PC-3 (cell line): ENCODE measurements around the gene DCHS2. TPM values are rescaled to one million over a fixed set of nuclear protein-coding genes. Genes with fewer than 3 reads are reported as not detected.

ENCODE experiments used
- ATAC-seq: fragments of 200-7000 bp; cut with Tn5 transposase; 2 replicates; pipeline ENCODE4 v1.9.1; 2020; ENCODE audit warnings: mild to moderate bottlenecking, moderate library complexity
- BruUV-seq: library from RNA; stranded (reverse); fragments of 400-500 nt; replicated peaks from 2 replicates; lab custom pipeline; 2021; lab: Mats Ljungman, UMichigan
- CTCF ChIA-PET: fragments of 300-600 bp; sonication (Branson Sonifier 250); formaldehyde crosslinking; loops from one replicate; lab custom pipeline; 2022; ENCODE audit warnings: antibody characterized with exemption; lab: Charles Lee
- POLR2A ChIA-PET: fragments of 300-600 bp; sonication (Branson Sonifier 250); formaldehyde crosslinking; loops from one replicate; lab custom pipeline; 2022; ENCODE audit warnings: antibody characterized with exemption; ENCODE audit not compliant: unreplicated experiment; lab: Charles Lee
- DNase-seq: peaks from one replicate; pipeline ENCODE4 v3.0.0-alpha.2; 2015
- H2AFZ ChIP-seq: fragments of 300-600 bp; sonication (generic); 2 replicates; pipeline ENCODE4 v1.6.0; 2016; ENCODE audit warnings: antibody characterized with exemption, low read length
- H3F3A ChIP-seq: fragments of 300-600 bp; sonication (generic); one replicate; pipeline ENCODE4 v1.6.0; 2017; ENCODE audit warnings: antibody characterized with exemption, low read length, control low read depth, mild to moderate bottlenecking; ENCODE audit not compliant: unreplicated experiment
- H3K27ac ChIP-seq: fragments of 300-600 bp; sonication (generic); 2 replicates; pipeline ENCODE4 v1.5.1; 2016; ENCODE audit warnings: mild to moderate bottlenecking, low read length
- H3K27me3 ChIP-seq: fragments of 300-600 bp; sonication (generic); 2 replicates; pipeline ENCODE4 v1.6.1; 2016; ENCODE audit warnings: low read length, mixed read lengths
- H3K36me3 ChIP-seq: fragments of 300-600 bp; sonication (generic); 2 replicates; pipeline ENCODE4 v1.6.1; 2016; ENCODE audit warnings: low read depth, mixed run types, low read length, mixed read lengths
- H3K4me1 ChIP-seq: fragments of 300-600 bp; sonication (generic); 2 replicates; pipeline ENCODE4 v1.5.1; 2016; ENCODE audit warnings: low read length; ENCODE audit not compliant: insufficient read depth
- H3K4me2 ChIP-seq: fragments of 300-600 bp; sonication (generic); 2 replicates; pipeline ENCODE4 v1.6.0; 2016; ENCODE audit warnings: low read length
- H3K4me3 ChIP-seq: fragments of 300-600 bp; sonication (generic); 2 replicates; pipeline ENCODE4 v1.5.1; 2016; ENCODE audit warnings: mild to moderate bottlenecking, low read length, mixed read lengths
- H3K79me2 ChIP-seq: fragments of 300-600 bp; sonication (generic); 2 replicates; pipeline ENCODE4 v1.6.1; 2017; ENCODE audit warnings: low read length, mixed read lengths
- H3K9ac ChIP-seq: fragments of 300-600 bp; sonication (generic); 2 replicates; pipeline ENCODE4 v1.6.0; 2016; ENCODE audit warnings: mild to moderate bottlenecking, low read length
- H3K9me2 ChIP-seq: fragments of 300-600 bp; sonication (generic); replicated peaks from 2 replicates; pipeline ENCODE4 v1.6.1; 2016; ENCODE audit warnings: mixed run types, low read length, mixed read lengths
- H3K9me3 ChIP-seq: fragments of 300-600 bp; sonication (generic); 2 replicates; pipeline ENCODE4 v1.6.1; 2016; ENCODE audit warnings: low read length, mixed read lengths
- H4K20me1 ChIP-seq: fragments of 300-600 bp; sonication (generic); 2 replicates; pipeline ENCODE4 v1.6.1; 2016; ENCODE audit warnings: low read length, mixed read lengths
- CTCF ChIP-seq: fragments of 300-600 bp; sonication (generic); conservative IDR thresholded peaks from 2 replicates; pipeline ENCODE4 v1.5.1; 2017; ENCODE audit warnings: antibody characterized with exemption, low read depth, mild to moderate bottlenecking, low read length
- EZH2 ChIP-seq: fragments of 300-600 bp; sonication (generic); IDR thresholded peaks from one replicate; pipeline ENCODE4 v1.6.1; 2017; ENCODE audit warnings: antibody characterized with exemption, mild to moderate bottlenecking, low read length; ENCODE audit not compliant: unreplicated experiment
- EZH2phosphoT487 ChIP-seq: fragments of 300-600 bp; sonication (generic); IDR thresholded peaks from 2 replicates; pipeline ENCODE4 v1.6.1; 2018; ENCODE audit warnings: mild to moderate bottlenecking, antibody characterized with exemption, low read length, borderline replicate concordance
- intact Hi-C: fragments of 100-400 bp; cut with micrococcal nuclease; formaldehyde crosslinking; loops from 2 replicates; pipeline ENCODE4 v1.9.0; 2023
- total RNA-seq: library from RNA; depleted of rRNA; stranded (reverse); fragments of >200 nt; gene quantifications from 2 replicates; pipeline ENCODE4 v1.2.3, GENCODE V29; 2014

DCHS2 gene
- total RNA-seq, 1 experiment from 2014 or later = 0.22 TPM

GRCh38 chr4:154503598-154503997 lies 12.0 kb upstream of the DCHS2 start:
- Histone ChIP-seq H3K4me2 (no peak overlapping the region), H3K27ac (no peak overlapping the region), H3K4me3 (no peak overlapping the region), H3F3A (no peaks in the 10 kb centered on the region), H3K27me3 (peaks cover 34% of the 10 kb centered on the region), H4K20me1 (no peaks in the 10 kb centered on the region), H3K4me1 (peaks cover 21% of the 10 kb centered on the region), H2AFZ (no peak overlapping the region), H3K36me3 (no peaks in the 10 kb centered on the region), H3K9ac (no peak overlapping the region), H3K9me2 (no peaks in the 10 kb centered on the region), H3K9me3 (no peaks in the 10 kb centered on the region), H3K79me2 (no peaks in the 10 kb centered on the region)
- TF ChIP-seq EZH2 = no peak
- peak; percentile 67 for TF ChIP-seq CTCF
- BruUV-seq = no TSS peak
- intact Hi-C loops = loop anchor here (2.0 kb wide), 1 partner anchor 47 kb away; the partner anchor contains the start of gene PLRG1
- ATAC-seq (no peak), DNase-seq (peak; percentile 60)
- CTCF ChIA-PET = no interaction called here
- POLR2A ChIA-PET = no interaction called here

DNA sequence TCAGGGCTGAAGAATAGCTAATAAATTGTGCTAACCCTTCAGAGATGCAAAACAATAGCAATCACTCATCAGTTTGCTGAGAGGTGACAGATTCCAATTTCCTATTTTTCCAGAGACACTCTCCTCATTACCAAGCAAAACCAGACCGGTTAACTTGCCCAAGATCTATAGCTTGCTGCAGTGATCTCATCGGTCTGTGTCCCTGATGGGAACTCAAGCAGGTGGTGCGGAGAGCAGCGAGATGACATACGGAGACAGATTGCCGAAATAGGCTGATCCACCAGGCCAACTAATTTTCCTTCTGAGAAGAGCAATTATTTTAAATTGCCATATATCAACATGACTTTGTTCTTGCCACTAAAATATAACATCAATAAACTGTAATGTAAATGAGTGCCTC lies 10.5 kb upstream of the DCHS2 start:
- peaks cover 11% of the 10 kb centered on the region for H3K4me1 ChIP-seq
- H3K9me2 ChIP-seq = no peaks in the 10 kb centered on the region
- H3K9me3 ChIP-seq = no peaks in the 10 kb centered on the region
- H3K4me3 ChIP-seq = no peak overlapping the region
- no peak overlapping the region for H3K27ac ChIP-seq
- H3K36me3 ChIP-seq = no peaks in the 10 kb centered on the region
- peaks cover 40% of the 10 kb centered on the region for H3K27me3 ChIP-seq
- ATAC-seq = no peak
- TF ChIP-seq CTCF (no peak), EZH2phosphoT487 (no peak)
- CTCF ChIA-PET = no interaction called here
- no peak overlapping the region for H2AFZ ChIP-seq
- H3K9ac ChIP-seq = no peak overlapping the region
- intact Hi-C loops = loop anchor here (2.0 kb wide), 1 partner anchor 49 kb away; the partner anchor contains the start of gene PLRG1
- DNase-seq = no peak
- BruUV-seq = no TSS peak
- no peaks in the 10 kb centered on the region for H3K79me2 ChIP-seq
- H3F3A ChIP-seq = no peaks in the 10 kb centered on the region
- no peak overlapping the region for H3K4me2 ChIP-seq
- H4K20me1 ChIP-seq = no peaks in the 10 kb centered on the region
- POLR2A ChIA-PET = no interaction called here

- ATAC-seq = no peak
- Histone ChIP-seq H4K20me1 (no peaks in the 10 kb centered on the region), H3K9me3 (no peaks in the 10 kb centered on the region), H3K79me2 (no peaks in the 10 kb centered on the region), H3K9ac (no peak overlapping the region), H3K27me3 (peaks cover 51% of the 10 kb centered on the region), H3K4me2 (no peak overlapping the region), H2AFZ (no peak overlapping the region), H3K36me3 (no peaks in the 10 kb centered on the region), H3K4me3 (no peak overlapping the region), H3K9me2 (no peaks in the 10 kb centered on the region), H3K4me1 (no peaks in the 10 kb centered on the region), H3F3A (no peaks in the 10 kb centered on the region), H3K27ac (no peak overlapping the region)
- DNase-seq = no peak
- no TSS peak for BruUV-seq
- CTCF ChIA-PET = no interaction called here
- intact Hi-C loops = no loop called here
- TF ChIP-seq EZH2phosphoT487 (no peak), EZH2 (no peak)
- POLR2A ChIA-PET = no interaction called here
These were observed 6.3 kb upstream of the DCHS2 start for GRCh38 chr4:154497889-154498288.
